ENCODE measurements around the gene SERTAD1. TPM values are rescaled to one million over a fixed set of nuclear protein-coding genes. Genes with fewer than 3 reads are reported as not detected.

The SERTAD1 gene
- total and polyA plus RNA-seq, 2 donors (not counting 1 experiment from before 2014, with no cell fraction given) = 11.9 to 59.4 TPM

- DNase-seq = no peak
- TF ChIP-seq EZH2 (IDR thresholded peaks at IDR 0.05; ENCODE audit: borderline replicate concordance, insufficient read depth, low read depth, low read length, poor library complexity, severe bottlenecking) (no peak), CTCF (IDR thresholded peaks at IDR 0.05) (no peak)
- H3K27ac Mint-ChIP-seq = no peak overlapping the region
- CTCF ChIA-PET = no interaction called here
- WGBS (ENCODE audit: insufficient coverage) = 91% methylated on average over 2 of the region's 2 CpGs
- no peaks in the 10 kb centered on the region for H3K9me3 ChIP-seq (ENCODE audit: control extremely low read depth in 1 of 3, control insufficient read depth in 2 of 3, insufficient read depth in 1 of 3, low read length in 2 of 3)
- no peaks in the 10 kb centered on the region for H4K20me1 ChIP-seq (ENCODE audit: control insufficient read depth, insufficient read depth, low read length, poor library complexity, severe bottlenecking)
- no peaks in the 10 kb centered on the region for H3K27me3 Mint-ChIP-seq
- H3K4me3 Mint-ChIP-seq = no peak overlapping the region
- H3K36me3 ChIP-seq (replicated peaks in 1 of 2; ENCODE audit: control extremely low read depth in 1 of 2, control insufficient read depth in 1 of 2, extremely low read depth in 1 of 2, insufficient read depth in 2 of 2, low read length in 1 of 2) = peaks cover 0 to 8% of the 10 kb centered on the region in 2 experiments
- H3K4me3 ChIP-seq (ENCODE audit: control extremely low read depth in 1 of 5, extremely low read depth in 1 of 5, insufficient read depth in 1 of 5, low read depth in 2 of 5, low read length in 4 of 5) = no peak overlapping the region
- intact Hi-C loops (cut with micrococcal nuclease) = no loop called here
- H3K27me3 ChIP-seq (replicated peaks in 1 of 4; ENCODE audit: control extremely low read depth in 1 of 4, control insufficient read depth in 3 of 4, insufficient read depth in 4 of 4, low read length in 3 of 4) = no peaks in the 10 kb centered on the region
- no peak overlapping the region for H3K9ac ChIP-seq (ENCODE audit: low read length)
- no peaks in the 10 kb centered on the region for H3K79me2 ChIP-seq (ENCODE audit: control insufficient read depth, insufficient read depth, low read length)
- no peak overlapping the region for H2AFZ ChIP-seq (ENCODE audit: insufficient read depth, low read depth, low read length, poor library complexity, severe bottlenecking)
- H3K27ac ChIP-seq (ENCODE audit: low read length in 2 of 2) = no peak overlapping the region
- H3K4me1 Mint-ChIP-seq = no peaks in the 10 kb centered on the region
- POLR2A ChIA-PET = no interaction called here
- ATAC-seq (ENCODE audit: low read depth) = no peak
- no peaks in the 10 kb centered on the region for H3K4me1 ChIP-seq (ENCODE audit: control insufficient read depth in 2 of 2, insufficient read depth in 2 of 2, low read length in 2 of 2)
- no peaks in the 10 kb centered on the region for H3K9me3 Mint-ChIP-seq (ENCODE audit: insufficient read depth)
- no peak overlapping the region for H3K4me2 ChIP-seq (replicated peaks; ENCODE audit: low read depth, low read length, poor library complexity, severe bottlenecking)
Measured at GRCh38 chr19:40378509-40378908, 47.3 kb downstream of the SERTAD1 start.

- TF ChIP-seq EZH2 (IDR thresholded peaks at IDR 0.05; ENCODE audit: borderline replicate concordance, insufficient read depth, low read depth, low read length, poor library complexity, severe bottlenecking) (no peak), CTCF (IDR thresholded peaks at IDR 0.05) (no peak)
- H3K27ac Mint-ChIP-seq = no peak overlapping the region
- Histone ChIP-seq H3K4me2 (replicated peaks; ENCODE audit: low read depth, low read length, poor library complexity, severe bottlenecking) (no peak overlapping the region), H3K4me1 (ENCODE audit: control insufficient read depth in 2 of 2, insufficient read depth in 2 of 2, low read length in 2 of 2) (no peaks in the 10 kb centered on the region), H3K27ac (ENCODE audit: low read length in 2 of 2) (no peak overlapping the region), H2AFZ (ENCODE audit: insufficient read depth, low read depth, low read length, poor library complexity, severe bottlenecking) (no peak overlapping the region), H3K27me3 (replicated peaks in 1 of 4; ENCODE audit: control extremely low read depth in 1 of 4, control insufficient read depth in 3 of 4, insufficient read depth in 4 of 4, low read length in 3 of 4) (no peaks in the 10 kb centered on the region), H3K79me2 (ENCODE audit: control insufficient read depth, insufficient read depth, low read length) (no peaks in the 10 kb centered on the region), H3K4me3 (ENCODE audit: control extremely low read depth in 1 of 5, extremely low read depth in 1 of 5, insufficient read depth in 1 of 5, low read depth in 2 of 5, low read length in 4 of 5) (no peak overlapping the region), H3K9me3 (ENCODE audit: control extremely low read depth in 1 of 3, control insufficient read depth in 2 of 3, insufficient read depth in 1 of 3, low read length in 2 of 3) (no peaks in the 10 kb centered on the region), H3K36me3 (replicated peaks in 1 of 2; ENCODE audit: control extremely low read depth in 1 of 2, control insufficient read depth in 1 of 2, extremely low read depth in 1 of 2, insufficient read depth in 2 of 2, low read length in 1 of 2) (peaks cover 0 to 8% of the 10 kb centered on the region in 2 experiments), H4K20me1 (ENCODE audit: control insufficient read depth, insufficient read depth, low read length, poor library complexity, severe bottlenecking) (no peaks in the 10 kb centered on the region), H3K9ac (ENCODE audit: low read length) (no peak overlapping the region)
- CTCF ChIA-PET = no interaction called here
- no peak overlapping the region for H3K4me3 Mint-ChIP-seq
- no peaks in the 10 kb centered on the region for H3K27me3 Mint-ChIP-seq
- H3K4me1 Mint-ChIP-seq = no peaks in the 10 kb centered on the region
- POLR2A ChIA-PET = no interaction called here
- intact Hi-C loops (cut with micrococcal nuclease) = no loop called here
- 98% methylated on average over 19 of the region's 25 CpGs for WGBS (ENCODE audit: insufficient coverage)
- no peaks in the 10 kb centered on the region for H3K9me3 Mint-ChIP-seq (ENCODE audit: insufficient read depth)
- ATAC-seq (ENCODE audit: low read depth) (no peak), DNase-seq (no peak)
Measured at GRCh38 chr19:40377876-40378385, 47.9 kb downstream of the SERTAD1 start.
